GM23338 (cell line): ENCODE measurements around the gene S100A6.
"Not testable (repeated sequence)": the region's sequence is repeated elsewhere in the genome, so short reads cannot be mapped to it uniquely, and the experiment has no call there.

Experiments
- CREB1 ChIP-seq: fragments of 250-450 bp; sonication (Bioruptor Pico); IDR thresholded peaks from 2 replicates; pipeline ENCODE4 v1.5.0; 2020; ENCODE audit warnings: low read depth, mild to moderate bottlenecking, moderate library complexity
- CTCF ChIP-seq, 2 experiments: fragments of 200-600 bp in 1 of 2; sonication (generic) in 1 of 2; conservative IDR thresholded peaks; 2 replicates each; pipeline versions ENCODE4 v1.5.1 to v1.6.1; 2016 to 2017; ENCODE audit warnings: antibody characterized with exemption in 2 of 2, low read depth in 2 of 2, mild to moderate bottlenecking in 2 of 2, moderate library complexity in 1 of 2
- ETS1 ChIP-seq: IDR thresholded peaks from 2 replicates; pipeline ENCODE4 v1.6.1; 2016; ENCODE audit warnings: antibody characterized with exemption
- EZH2 ChIP-seq: fragments of 200-600 bp; sonication (generic); IDR thresholded peaks from one replicate; pipeline ENCODE4 v1.8.0; 2017; ENCODE audit warnings: antibody characterized with exemption, mild to moderate bottlenecking, low read depth; ENCODE audit not compliant: unreplicated experiment
- EZH2phosphoT487 ChIP-seq: fragments of 200-600 bp; sonication (generic); IDR thresholded peaks from one replicate; pipeline ENCODE4 v1.8.1; 2018; ENCODE audit warnings: antibody characterized with exemption; ENCODE audit not compliant: unreplicated experiment
- POLR2AphosphoS5 ChIP-seq: IDR thresholded peaks from 2 replicates; pipeline ENCODE4 v1.6.1; 2016; ENCODE audit warnings: antibody characterized with exemption, low read depth
- REST ChIP-seq: IDR thresholded peaks from one replicate; pipeline ENCODE4 v1.6.1; 2018; ENCODE audit warnings: antibody characterized with exemption; ENCODE audit not compliant: unreplicated experiment
- ZNF331 ChIP-seq: fragments of 250-450 bp; sonication (Bioruptor Pico); IDR thresholded peaks from 2 replicates; pipeline ENCODE4 v1.5.0; 2020; ENCODE audit warnings: low read depth, mild to moderate bottlenecking, moderate library complexity
- ZNF462 ChIP-seq: fragments of 250-450 bp; sonication (Bioruptor Pico); IDR thresholded peaks from 2 replicates; pipeline ENCODE4 v1.5.0; 2020; ENCODE audit warnings: mild to moderate bottlenecking, moderate library complexity

- TF ChIP-seq REST; CTCF (conservative IDR thresholded peaks at IDR 0.05; ENCODE audit: low read depth in 2 of 2); POLR2AphosphoS5; EZH2phosphoT487; EZH2; ZNF462; CREB1 (CRISPR knock-in tag); ETS1; ZNF331 (CRISPR knock-in tag): not testable (repeated sequence)
Observed at GRCh38 chr1:153521808-153522207, 14.0 kb downstream of the S100A6 start.
